Brain microvascular endothelial cell (primary cell): ENCODE measurements around the gene NFE2L3.

Experiments
- DNase-seq: peaks from one replicate; pipeline ENCODE4 v3.0.0-alpha.2; 2020
- H3K27ac ChIP-seq: fragments of 250-450 bp; sonication (Bioruptor Pico); 2 replicates; pipeline ENCODE4 v1.5.1; 2020; ENCODE audit warnings: mild to moderate bottlenecking, moderate library complexity
- H3K27me3 ChIP-seq: fragments of 250-450 bp; sonication (Bioruptor Pico); replicated peaks from 2 replicates; pipeline ENCODE4 v1.5.1; 2020; ENCODE audit warnings: mild to moderate bottlenecking
- H3K36me3 ChIP-seq: fragments of 250-450 bp; sonication (Bioruptor Pico); replicated peaks from 2 replicates; pipeline ENCODE4 v1.5.1; 2020; ENCODE audit warnings: mild to moderate bottlenecking
- H3K4me3 ChIP-seq: 2 replicates; pipeline ENCODE4 v1.5.1; 2011; ENCODE audit warnings: low read depth, mild to moderate bottlenecking, control low read depth, low read length, moderate library complexity
- in situ Hi-C: cut with HindIII; loops from 2 replicates; pipeline ENCODE4 v1.10.0; 2017; ENCODE audit warnings: low sequenced_read_pairs, low pct_ligation_motif_present
- TF ChIP-seq, protein P1 (sequence below): IDR thresholded peaks from 2 replicates; pipeline ENCODE4 v1.5.1; 2011; ENCODE audit warnings: low read depth, mild to moderate bottlenecking, moderate library complexity, low read length, control low read depth, inconsistent platforms; ENCODE audit errors: missing control alignments

Gene NFE2L3

DNA sequence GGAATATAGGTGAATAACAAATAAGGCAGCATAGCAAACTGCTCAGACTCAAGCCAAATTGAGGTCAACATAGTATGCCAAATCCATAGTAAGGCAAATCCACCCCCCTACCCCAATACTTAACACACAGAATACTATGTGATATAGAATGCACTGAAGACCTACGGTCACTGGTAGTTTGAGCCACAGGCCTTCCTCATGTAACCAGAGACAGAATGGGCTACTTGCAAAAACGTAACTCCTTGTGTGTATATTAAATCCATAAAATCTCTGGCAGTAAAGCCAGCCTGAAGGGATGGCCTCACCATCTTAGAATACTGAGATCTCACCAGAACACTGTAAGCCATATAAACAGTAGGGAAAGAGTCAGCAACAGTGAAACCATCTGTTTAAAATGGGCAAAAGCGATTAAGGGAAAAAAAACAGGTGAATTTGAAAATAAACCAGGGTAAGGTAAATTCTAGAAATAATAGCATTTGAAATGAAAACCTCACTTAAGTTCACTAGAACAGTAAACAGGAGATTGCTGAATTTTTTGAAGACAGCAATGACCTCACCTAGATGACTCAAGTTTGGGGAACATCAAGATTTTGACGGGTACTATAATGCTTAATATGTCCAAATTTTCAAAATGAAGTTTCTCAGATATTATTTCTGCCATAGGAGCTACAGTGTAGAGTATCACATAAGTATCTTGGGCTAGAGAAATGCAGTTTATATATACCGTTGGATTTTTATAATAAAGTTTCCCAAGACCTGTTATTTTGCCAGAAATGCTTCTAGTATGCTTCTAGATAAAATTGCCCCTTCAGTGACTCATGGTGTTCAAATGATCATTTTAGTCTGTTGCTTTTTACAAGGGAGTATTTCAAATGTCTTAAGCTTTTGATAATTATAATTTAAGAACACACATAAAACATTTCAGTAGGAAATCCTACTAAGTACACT lies 34.6 kb downstream of the NFE2L3 start:
- Histone ChIP-seq H3K36me3 (peaks cover 38% of the 10 kb centered on the region), H3K27me3 (no peaks in the 10 kb centered on the region), H3K4me3 (no peak overlapping the region), H3K27ac (no peak overlapping the region)
- DNase-seq: no peak
- in situ Hi-C loops: no loop called here
- TF ChIP-seq, protein P1, sequence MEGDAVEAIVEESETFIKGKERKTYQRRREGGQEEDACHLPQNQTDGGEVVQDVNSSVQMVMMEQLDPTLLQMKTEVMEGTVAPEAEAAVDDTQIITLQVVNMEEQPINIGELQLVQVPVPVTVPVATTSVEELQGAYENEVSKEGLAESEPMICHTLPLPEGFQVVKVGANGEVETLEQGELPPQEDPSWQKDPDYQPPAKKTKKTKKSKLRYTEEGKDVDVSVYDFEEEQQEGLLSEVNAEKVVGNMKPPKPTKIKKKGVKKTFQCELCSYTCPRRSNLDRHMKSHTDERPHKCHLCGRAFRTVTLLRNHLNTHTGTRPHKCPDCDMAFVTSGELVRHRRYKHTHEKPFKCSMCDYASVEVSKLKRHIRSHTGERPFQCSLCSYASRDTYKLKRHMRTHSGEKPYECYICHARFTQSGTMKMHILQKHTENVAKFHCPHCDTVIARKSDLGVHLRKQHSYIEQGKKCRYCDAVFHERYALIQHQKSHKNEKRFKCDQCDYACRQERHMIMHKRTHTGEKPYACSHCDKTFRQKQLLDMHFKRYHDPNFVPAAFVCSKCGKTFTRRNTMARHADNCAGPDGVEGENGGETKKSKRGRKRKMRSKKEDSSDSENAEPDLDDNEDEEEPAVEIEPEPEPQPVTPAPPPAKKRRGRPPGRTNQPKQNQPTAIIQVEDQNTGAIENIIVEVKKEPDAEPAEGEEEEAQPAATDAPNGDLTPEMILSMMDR: no peak

DNA sequence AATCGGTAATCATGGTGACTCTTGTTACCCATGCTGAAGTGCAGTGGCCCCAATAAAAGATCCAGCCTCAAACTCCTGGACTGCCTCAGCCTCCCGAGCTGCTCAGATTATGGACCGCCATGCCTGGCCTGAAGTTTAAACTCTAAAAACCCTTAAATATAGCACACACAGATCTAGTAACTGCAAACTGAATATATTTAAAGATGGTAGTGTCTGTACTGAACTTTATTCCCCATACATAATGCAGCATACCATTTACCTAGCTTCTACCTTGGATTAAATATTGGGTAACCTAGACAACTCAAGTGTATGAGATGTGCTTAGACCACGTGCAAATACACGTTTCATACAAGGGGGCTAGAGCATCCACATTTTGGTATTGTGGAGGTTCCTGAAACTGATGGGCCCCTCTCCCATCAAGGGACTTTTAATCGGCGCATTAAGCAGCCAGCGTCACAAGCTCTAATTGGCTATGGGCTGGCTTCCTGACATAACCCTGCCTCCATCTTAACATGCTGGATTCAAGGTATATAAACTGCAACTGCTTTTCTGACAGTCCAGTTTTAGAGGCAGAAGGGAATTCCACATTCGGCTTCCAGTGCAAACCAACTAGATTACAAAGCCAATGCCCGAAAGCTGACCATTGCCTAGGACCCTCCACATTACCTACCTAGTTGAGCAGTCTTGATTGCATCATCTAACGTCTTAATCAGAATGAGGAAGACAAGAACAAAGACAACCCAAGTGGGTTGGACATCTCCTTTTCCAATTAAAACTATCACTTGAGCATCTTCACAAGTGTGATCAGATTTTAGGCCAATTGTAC lies 35.6 kb downstream of the NFE2L3 start:
- H3K36me3 ChIP-seq: peaks cover 48% of the 10 kb centered on the region
- TF ChIP-seq, protein P1: no peak
- H3K27ac ChIP-seq: no peak overlapping the region
- in situ Hi-C loops: no loop called here
- no peaks in the 10 kb centered on the region for H3K27me3 ChIP-seq
- no peak for DNase-seq
- H3K4me3 ChIP-seq: no peak overlapping the region

DNA sequence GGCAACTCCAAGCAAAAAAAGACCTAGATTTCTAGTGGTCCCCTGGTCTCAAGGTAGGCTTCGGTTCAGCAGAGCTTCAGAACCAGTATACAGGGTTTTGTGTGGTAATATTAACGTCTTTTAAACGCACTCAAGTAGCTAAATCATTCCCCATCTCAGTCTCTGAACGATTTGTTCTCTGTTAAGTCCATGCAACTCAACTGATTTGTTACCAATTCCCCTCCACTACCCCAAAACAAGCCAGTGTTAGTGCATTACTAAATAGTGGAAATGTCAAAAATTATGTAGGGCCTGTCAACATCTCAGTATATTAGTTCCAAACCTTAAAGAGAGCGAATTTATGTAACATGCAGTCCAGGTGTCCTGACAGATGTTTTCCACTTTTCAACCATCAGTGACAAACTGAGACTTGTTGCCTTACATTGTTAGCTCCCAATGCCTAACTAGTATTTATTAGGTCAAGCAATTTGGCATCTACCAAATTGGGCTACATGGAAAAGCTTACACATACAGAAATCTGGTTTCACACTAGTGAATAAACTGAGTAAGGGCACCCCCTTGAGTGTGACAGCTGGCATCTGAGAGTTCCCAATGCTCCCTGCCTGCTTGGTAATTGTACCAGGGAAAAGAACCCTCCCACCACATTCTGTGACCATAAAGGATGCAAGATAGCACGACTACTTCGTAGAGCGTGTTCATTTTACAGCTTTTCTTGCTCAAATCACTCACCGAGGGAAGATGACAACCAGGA lies 36.4 kb downstream of the NFE2L3 start:
- TF ChIP-seq, protein P1: no peak
- Histone ChIP-seq H3K27me3 (no peaks in the 10 kb centered on the region), H3K36me3 (peaks cover 56% of the 10 kb centered on the region), H3K27ac (no peak overlapping the region), H3K4me3 (no peak overlapping the region)
- no peak for DNase-seq
- in situ Hi-C loops: no loop called here

DNA sequence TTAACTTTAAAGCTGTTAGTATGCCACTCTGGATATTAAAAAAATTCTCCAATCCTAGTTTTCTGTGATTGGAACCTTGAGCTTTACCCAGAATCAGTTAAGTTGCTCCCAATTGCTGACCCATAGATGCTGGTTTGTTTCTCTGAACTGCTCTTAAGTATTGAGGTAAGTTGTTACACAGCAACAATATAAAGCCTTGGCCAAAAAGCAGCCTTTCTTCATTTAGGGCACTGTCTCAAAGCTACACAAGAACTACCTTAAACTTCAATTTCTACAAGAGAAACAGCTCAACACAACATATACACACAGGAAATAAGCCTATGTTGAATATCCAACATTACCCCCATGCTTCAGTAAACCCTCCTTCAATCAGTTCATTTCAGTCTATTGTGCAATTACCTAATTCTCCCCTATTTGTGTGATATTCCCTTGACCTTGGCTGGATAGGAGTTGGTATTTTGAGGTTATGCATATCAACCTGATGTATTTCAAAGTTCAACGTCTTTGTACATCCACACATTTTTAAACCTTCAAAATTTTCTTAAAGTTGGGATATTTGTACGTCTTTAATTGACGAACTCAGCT lies 37.1 kb downstream of the NFE2L3 start:
- peaks cover 62% of the 10 kb centered on the region for H3K36me3 ChIP-seq
- in situ Hi-C loops: no loop called here
- no peak overlapping the region for H3K4me3 ChIP-seq
- no peaks in the 10 kb centered on the region for H3K27me3 ChIP-seq
- no peak overlapping the region for H3K27ac ChIP-seq
- TF ChIP-seq, protein P1: no peak
- DNase-seq: no peak

DNA sequence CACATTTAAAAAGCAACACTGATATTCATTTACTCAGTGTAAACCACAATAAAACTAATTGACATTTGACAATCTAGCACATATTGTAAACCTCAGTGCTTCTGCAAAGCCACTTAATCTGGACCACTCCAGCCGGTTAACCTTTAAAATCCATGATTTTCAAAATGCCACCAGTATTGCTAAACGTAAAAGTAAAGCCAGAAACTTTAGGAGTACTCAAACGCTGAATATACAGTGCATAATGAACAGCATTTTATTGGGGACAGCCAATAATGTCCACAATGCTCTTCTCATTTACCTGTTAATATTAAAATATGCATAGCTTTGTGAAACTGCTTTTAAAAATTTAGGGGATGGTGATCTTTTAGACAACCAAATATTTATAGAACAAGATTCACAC lies 37.7 kb downstream of the NFE2L3 start:
- TF ChIP-seq, protein P1: no peak
- peaks cover 69% of the 10 kb centered on the region for H3K36me3 ChIP-seq
- in situ Hi-C loops: no loop called here

More for the DNA sequence above, 37.7 kb downstream of the NFE2L3 start:
- no peak for DNase-seq
- no peak overlapping the region for H3K4me3 ChIP-seq
- H3K27ac ChIP-seq: no peak overlapping the region
- H3K27me3 ChIP-seq: no peaks in the 10 kb centered on the region
